ENCODE results near the gene SEC62.

DNA sequence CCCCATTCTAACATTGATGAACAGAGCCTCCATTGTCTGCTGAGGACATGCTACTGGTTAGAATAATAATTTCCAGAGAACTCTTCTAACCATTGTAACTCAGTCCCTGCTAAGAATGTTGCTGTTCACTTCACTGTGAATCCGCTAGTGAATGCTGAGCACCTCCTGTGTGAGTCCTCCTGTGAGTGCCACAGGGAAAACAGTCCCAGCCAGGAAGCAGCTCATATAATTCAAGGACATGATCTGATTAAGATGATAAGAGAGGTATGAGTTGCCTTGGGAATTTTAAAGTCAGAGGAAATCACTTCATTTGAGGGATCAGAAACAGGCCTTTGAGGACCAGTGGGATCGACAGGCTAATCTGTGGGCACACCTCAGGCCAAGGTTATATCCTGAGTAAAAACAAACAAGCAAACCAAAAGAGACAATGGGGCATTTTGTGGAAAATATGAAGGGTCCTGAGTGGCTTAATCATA is 37.3 kb downstream of the SEC62 start:
- TF ChIP-seq, protein P1, sequence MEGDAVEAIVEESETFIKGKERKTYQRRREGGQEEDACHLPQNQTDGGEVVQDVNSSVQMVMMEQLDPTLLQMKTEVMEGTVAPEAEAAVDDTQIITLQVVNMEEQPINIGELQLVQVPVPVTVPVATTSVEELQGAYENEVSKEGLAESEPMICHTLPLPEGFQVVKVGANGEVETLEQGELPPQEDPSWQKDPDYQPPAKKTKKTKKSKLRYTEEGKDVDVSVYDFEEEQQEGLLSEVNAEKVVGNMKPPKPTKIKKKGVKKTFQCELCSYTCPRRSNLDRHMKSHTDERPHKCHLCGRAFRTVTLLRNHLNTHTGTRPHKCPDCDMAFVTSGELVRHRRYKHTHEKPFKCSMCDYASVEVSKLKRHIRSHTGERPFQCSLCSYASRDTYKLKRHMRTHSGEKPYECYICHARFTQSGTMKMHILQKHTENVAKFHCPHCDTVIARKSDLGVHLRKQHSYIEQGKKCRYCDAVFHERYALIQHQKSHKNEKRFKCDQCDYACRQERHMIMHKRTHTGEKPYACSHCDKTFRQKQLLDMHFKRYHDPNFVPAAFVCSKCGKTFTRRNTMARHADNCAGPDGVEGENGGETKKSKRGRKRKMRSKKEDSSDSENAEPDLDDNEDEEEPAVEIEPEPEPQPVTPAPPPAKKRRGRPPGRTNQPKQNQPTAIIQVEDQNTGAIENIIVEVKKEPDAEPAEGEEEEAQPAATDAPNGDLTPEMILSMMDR (IDR thresholded peaks at IDR 0.05), result no peak
- TF ChIP-seq POLR2A (IDR thresholded peaks at IDR 0.05), result no peak
